Fibroblast of lung (primary cell): ENCODE measurements around the gene ABCA2.

ENCODE experiments used
- EZH2 ChIP-seq: IDR thresholded peaks from 2 replicates; pipeline ENCODE4 v1.5.1; 2012; ENCODE audit warnings: low read length, control low read depth, mild to moderate bottlenecking; ENCODE audit errors: missing control alignments
- TF ChIP-seq, protein P1 (sequence below), 2 donors: IDR thresholded peaks in 1 of 2; conservative IDR thresholded peaks in 1 of 2; 1 replicate in 1 of 2; 2 replicates in 1 of 2; pipeline ENCODE4 v1.5.1; 2011 to 2012; ENCODE audit warnings: low read length in 2 of 2, control low read depth in 1 of 2, inconsistent platforms in 1 of 2, low read depth in 1 of 2, mild to moderate bottlenecking in 1 of 2

DNA sequence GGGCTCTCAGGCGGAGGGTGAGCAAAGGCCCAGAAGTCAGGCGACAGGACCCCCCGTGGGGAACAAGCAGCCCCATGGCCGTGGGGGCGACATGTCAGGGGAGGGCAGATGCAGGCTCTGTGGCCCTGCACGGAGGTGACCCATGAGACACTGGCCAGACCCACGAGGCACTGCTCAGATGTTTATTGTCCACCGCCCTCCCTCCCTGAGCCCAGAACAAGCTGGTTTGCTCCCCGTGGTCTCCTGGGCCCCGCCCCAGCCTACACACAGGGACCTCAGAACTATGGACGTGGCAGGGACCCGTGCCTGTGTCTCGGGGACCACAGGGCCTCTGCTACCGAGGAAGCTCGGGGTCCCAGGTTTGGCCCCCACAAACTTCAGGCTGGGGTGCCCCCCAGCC is 2.0 kb upstream of the ABCA2 start:
- TF ChIP-seq, protein P1, sequence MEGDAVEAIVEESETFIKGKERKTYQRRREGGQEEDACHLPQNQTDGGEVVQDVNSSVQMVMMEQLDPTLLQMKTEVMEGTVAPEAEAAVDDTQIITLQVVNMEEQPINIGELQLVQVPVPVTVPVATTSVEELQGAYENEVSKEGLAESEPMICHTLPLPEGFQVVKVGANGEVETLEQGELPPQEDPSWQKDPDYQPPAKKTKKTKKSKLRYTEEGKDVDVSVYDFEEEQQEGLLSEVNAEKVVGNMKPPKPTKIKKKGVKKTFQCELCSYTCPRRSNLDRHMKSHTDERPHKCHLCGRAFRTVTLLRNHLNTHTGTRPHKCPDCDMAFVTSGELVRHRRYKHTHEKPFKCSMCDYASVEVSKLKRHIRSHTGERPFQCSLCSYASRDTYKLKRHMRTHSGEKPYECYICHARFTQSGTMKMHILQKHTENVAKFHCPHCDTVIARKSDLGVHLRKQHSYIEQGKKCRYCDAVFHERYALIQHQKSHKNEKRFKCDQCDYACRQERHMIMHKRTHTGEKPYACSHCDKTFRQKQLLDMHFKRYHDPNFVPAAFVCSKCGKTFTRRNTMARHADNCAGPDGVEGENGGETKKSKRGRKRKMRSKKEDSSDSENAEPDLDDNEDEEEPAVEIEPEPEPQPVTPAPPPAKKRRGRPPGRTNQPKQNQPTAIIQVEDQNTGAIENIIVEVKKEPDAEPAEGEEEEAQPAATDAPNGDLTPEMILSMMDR (conservative IDR thresholded peaks at IDR 0.05 in 1 of 2, IDR thresholded peaks at IDR 0.05 in 1 of 2; ENCODE audit: low read depth in 1 of 2, low read length in 2 of 2): no peak
- no peak for TF ChIP-seq EZH2
